GM12892 (cell line): Measurements from ENCODE around the gene DACT3.

Source experiments
- POLR2A ChIP-seq: IDR thresholded peaks from 2 replicates; pipeline ENCODE4 v1.6.1; 2011; ENCODE audit warnings: low read depth, low read length, control low read depth
- POLR2AphosphoS5 ChIP-seq: IDR thresholded peaks from 2 replicates; pipeline ENCODE4 v1.6.1; 2011; ENCODE audit warnings: low read depth, low read length, control low read depth
- TAF1 ChIP-seq: IDR thresholded peaks from 2 replicates; pipeline ENCODE4 v1.6.1; 2011; ENCODE audit warnings: low read depth, mild to moderate bottlenecking, control low read depth, low read length, borderline replicate concordance

DNA sequence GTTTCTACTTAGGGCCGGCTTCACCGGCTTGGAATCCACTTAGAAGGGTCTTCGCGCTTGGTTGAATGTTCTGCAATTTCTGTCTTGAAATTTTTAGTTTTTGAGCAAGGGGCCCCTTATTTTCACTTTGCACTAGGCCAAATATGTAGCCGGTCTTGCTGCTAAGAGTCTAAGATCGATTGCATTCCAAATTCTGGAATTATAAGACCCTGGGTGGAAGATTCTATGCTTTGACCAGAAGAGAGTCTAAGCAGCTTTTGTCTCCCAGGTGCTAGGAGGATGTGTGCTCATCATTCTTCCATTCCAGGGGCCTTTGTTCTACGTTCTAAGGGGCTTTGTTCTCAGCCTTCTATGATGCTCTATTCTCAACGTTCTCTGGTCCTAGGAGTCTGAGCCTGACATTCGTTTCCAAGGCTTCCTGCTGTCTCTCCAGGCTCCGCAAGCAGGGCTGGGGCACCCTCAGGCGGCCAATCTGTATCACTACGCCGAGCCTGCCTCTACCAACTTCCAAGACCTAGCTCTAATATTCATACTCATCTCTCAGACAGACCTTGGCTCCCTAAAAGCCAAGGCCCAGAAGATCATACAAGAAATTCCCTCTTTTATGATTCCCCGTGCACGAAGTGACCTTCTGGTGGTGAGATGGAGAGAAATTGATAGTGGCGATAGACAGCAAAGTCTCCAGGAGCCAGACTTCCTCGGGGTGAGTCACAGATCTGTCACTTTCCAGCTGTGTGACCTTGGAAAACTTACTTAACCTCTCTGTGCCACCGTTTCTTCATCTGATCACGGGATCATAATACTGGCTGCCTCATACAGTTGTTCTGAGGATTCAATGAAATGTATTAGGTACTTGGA lies 982 bp upstream of the DACT3 start:
- no peak for TF ChIP-seq POLR2A
- no peak for TF ChIP-seq POLR2AphosphoS5
- no peak for TF ChIP-seq TAF1
